Activated T-cell treated with anti-CD3 and anti-CD28 coated beads, Interleukin-2, amount 50 U/mL, for 4 hours (primary cell): ENCODE results near the gene SNX3. TPM values are rescaled to one million over a fixed set of nuclear protein-coding genes. Genes with fewer than 3 reads are reported as not detected.

Experiments
- ATAC-seq, 2 donors: fragments of 200-7000 bp; cut with Tn5 transposase; one replicate each; pipeline ENCODE4 v1.10.0; 2021
- DNase-seq: peaks from one replicate; pipeline ENCODE4 v3.0.0-alpha.2; 2020
- H3K27me3 Mint-ChIP-seq: one replicate; pipeline ENCODE4 v1.8.0; 2021; ENCODE audit warnings: low read depth, mixed read lengths
- H3K36me3 Mint-ChIP-seq: one replicate; pipeline ENCODE4 v1.8.0; 2022; ENCODE audit warnings: mixed read lengths; ENCODE audit not compliant: insufficient read depth
- H3K4me1 Mint-ChIP-seq: one replicate; pipeline ENCODE4 v1.8.0; 2021; ENCODE audit warnings: low read depth, mixed read lengths
- H3K4me3 Mint-ChIP-seq: one replicate; pipeline ENCODE4 v1.8.0; 2021; ENCODE audit warnings: mild to moderate bottlenecking, moderate library complexity, mixed read lengths
- H3K9me3 Mint-ChIP-seq: one replicate; pipeline ENCODE4 v1.8.0; 2021; ENCODE audit warnings: mixed read lengths
- total RNA-seq, 3 donors: library from RNA; stranded (reverse); gene quantifications; one replicate each; pipeline ENCODE4 v1.2.1, GENCODE V29; 2021

The SNX3 gene
- total RNA-seq, 3 donors from 2014 or later, result 69.8 to 70.9 (median 70.8) TPM

- DNase-seq (no peak), ATAC-seq (no peak)
- no peaks in the 10 kb centered on the region for H3K36me3 Mint-ChIP-seq
- peak overlapping the region; percentile 16 for H3K4me3 Mint-ChIP-seq
- no peaks in the 10 kb centered on the region for H3K9me3 Mint-ChIP-seq
- peaks cover 27% of the 10 kb centered on the region for H3K4me1 Mint-ChIP-seq
- peaks cover 83% of the 10 kb centered on the region for H3K27me3 Mint-ChIP-seq
These were observed 85.1 kb downstream of the SNX3 start for GRCh38 chr6:108175592-108176279.

- no peak for DNase-seq
- Mint-ChIP-seq H3K4me1 (peaks cover 28% of the 10 kb centered on the region), H3K27me3 (peaks cover 84% of the 10 kb centered on the region), H3K36me3 (no peaks in the 10 kb centered on the region), H3K4me3 (peak overlapping the region; percentile 2), H3K9me3 (no peaks in the 10 kb centered on the region)
- ATAC-seq, result no peak
These were observed 85.7 kb downstream of the SNX3 start for GRCh38 chr6:108175176-108175591.

GRCh38 chr6:108174371-108175175, 86.3 kb downstream of the SNX3 start:
- no peak overlapping the region for H3K4me3 Mint-ChIP-seq
- DNase-seq, result no peak
- peaks cover 28% of the 10 kb centered on the region for H3K4me1 Mint-ChIP-seq
- H3K36me3 Mint-ChIP-seq, result no peaks in the 10 kb centered on the region
- H3K27me3 Mint-ChIP-seq, result peaks cover 84% of the 10 kb centered on the region
- no peaks in the 10 kb centered on the region for H3K9me3 Mint-ChIP-seq
- peak in 1 of 2 donors; percentile 53 for ATAC-seq

- peaks cover 44% of the 10 kb centered on the region for H3K4me1 Mint-ChIP-seq
- no peak for ATAC-seq
- DNase-seq, result no peak
- H3K36me3 Mint-ChIP-seq, result no peaks in the 10 kb centered on the region
- no peaks in the 10 kb centered on the region for H3K9me3 Mint-ChIP-seq
- peaks cover 83% of the 10 kb centered on the region for H3K27me3 Mint-ChIP-seq
- no peak overlapping the region for H3K4me3 Mint-ChIP-seq
These were observed 88.8 kb downstream of the SNX3 start for GRCh38 chr6:108171918-108172516.

GRCh38 chr6:108171291-108171917, 89.4 kb downstream of the SNX3 start:
- Mint-ChIP-seq H3K4me1 (peaks cover 45% of the 10 kb centered on the region), H3K9me3 (no peaks in the 10 kb centered on the region), H3K4me3 (no peak overlapping the region), H3K27me3 (peaks cover 82% of the 10 kb centered on the region), H3K36me3 (no peaks in the 10 kb centered on the region)
- DNase-seq (no peak), ATAC-seq (no peak)

GRCh38 chr6:108170332-108171290, 90.2 kb downstream of the SNX3 start:
- Mint-ChIP-seq H3K9me3 (no peaks in the 10 kb centered on the region), H3K27me3 (peaks cover 82% of the 10 kb centered on the region), H3K4me3 (peak overlapping the region; percentile 35), H3K4me1 (peaks cover 44% of the 10 kb centered on the region), H3K36me3 (no peaks in the 10 kb centered on the region)
- no peak for ATAC-seq
- no peak for DNase-seq

- peak; percentile 18 to 27 for ATAC-seq
- no peaks in the 10 kb centered on the region for H3K36me3 Mint-ChIP-seq
These were observed 91.1 kb downstream of the SNX3 start for GRCh38 chr6:108169464-108170331.

GRCh38 chr6:108168501-108169463, 92.1 kb downstream of the SNX3 start:
- ATAC-seq (peak; percentile 55 to 61), DNase-seq (no peak)
- Mint-ChIP-seq H3K4me1 (peaks cover 39% of the 10 kb centered on the region), H3K9me3 (no peaks in the 10 kb centered on the region), H3K36me3 (no peaks in the 10 kb centered on the region), H3K27me3 (peaks cover 84% of the 10 kb centered on the region), H3K4me3 (peak overlapping the region; percentile 59)

More at GRCh38 chr6:108169464-108170331, 91.1 kb downstream of the SNX3 start:
- no peaks in the 10 kb centered on the region for H3K9me3 Mint-ChIP-seq
- H3K27me3 Mint-ChIP-seq, result peaks cover 82% of the 10 kb centered on the region
- peak overlapping the region; percentile 59 for H3K4me3 Mint-ChIP-seq
- DNase-seq, result no peak
- peaks cover 40% of the 10 kb centered on the region for H3K4me1 Mint-ChIP-seq

- Mint-ChIP-seq H3K27me3 (peaks cover 89% of the 10 kb centered on the region), H3K36me3 (no peaks in the 10 kb centered on the region), H3K4me3 (peak overlapping the region; percentile 46), H3K9me3 (no peaks in the 10 kb centered on the region), H3K4me1 (peaks cover 40% of the 10 kb centered on the region)
- ATAC-seq (peak; percentile 9 to 16), DNase-seq (no peak)
These were observed 92.8 kb downstream of the SNX3 start for GRCh38 chr6:108168090-108168463.

- Mint-ChIP-seq H3K4me1 (peaks cover 40% of the 10 kb centered on the region), H3K27me3 (peaks cover 89% of the 10 kb centered on the region), H3K9me3 (no peaks in the 10 kb centered on the region), H3K4me3 (peak overlapping the region; percentile 46), H3K36me3 (no peaks in the 10 kb centered on the region)
- ATAC-seq, result no peak
- no peak for DNase-seq
These were observed 93.3 kb downstream of the SNX3 start for GRCh38 chr6:108167449-108168089.

GRCh38 chr6:108166664-108167448, 94.0 kb downstream of the SNX3 start:
- H3K36me3 Mint-ChIP-seq, result no peaks in the 10 kb centered on the region
- no peak for ATAC-seq
- DNase-seq, result no peak
- H3K9me3 Mint-ChIP-seq, result no peaks in the 10 kb centered on the region
- H3K27me3 Mint-ChIP-seq, result peaks cover 89% of the 10 kb centered on the region
- no peak overlapping the region for H3K4me3 Mint-ChIP-seq
- peaks cover 40% of the 10 kb centered on the region for H3K4me1 Mint-ChIP-seq
